Activated CD8-positive, alpha-beta memory T cell treated with anti-CD3 and anti-CD28 coated beads, Interleukin-2, amount 50 U/mL, for 1 hour (primary cell): ENCODE measurements around the gene CHAF1B.
"Not testable (repeated sequence)": the region's sequence is repeated elsewhere in the genome, so short reads cannot be mapped to it uniquely, and the experiment has no call there.

ENCODE experiments used
- DNase-seq: peaks from one replicate; pipeline ENCODE4 v3.0.0-alpha.2; 2020; ENCODE audit errors: extremely low read depth

Gene CHAF1B

DNA sequence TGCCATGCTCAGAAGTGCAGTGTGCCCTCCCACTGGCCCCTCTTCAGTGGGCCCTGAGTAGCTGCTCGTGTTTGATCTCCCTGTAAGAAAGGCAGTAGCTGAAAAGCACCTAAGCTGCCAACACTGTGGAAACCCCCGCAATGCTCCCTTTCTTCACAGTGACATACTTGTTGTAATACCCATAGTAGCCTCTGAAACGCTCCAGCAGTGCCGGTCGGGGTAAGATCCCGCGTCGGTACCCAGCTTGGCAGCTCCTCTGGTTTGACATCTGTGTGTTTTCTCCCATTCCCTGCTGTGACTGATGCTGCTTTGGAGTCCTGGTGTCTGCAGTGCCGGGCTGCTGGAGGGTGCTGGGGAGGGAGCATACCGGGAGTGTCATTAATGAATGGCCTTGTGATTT, 3.6 kb downstream of the CHAF1B start:
- DNase-seq, result no peak

- not testable (repeated sequence) for DNase-seq
Observed at GRCh38 chr21:36391649-36392048, 6.5 kb downstream of the CHAF1B start.

DNA sequence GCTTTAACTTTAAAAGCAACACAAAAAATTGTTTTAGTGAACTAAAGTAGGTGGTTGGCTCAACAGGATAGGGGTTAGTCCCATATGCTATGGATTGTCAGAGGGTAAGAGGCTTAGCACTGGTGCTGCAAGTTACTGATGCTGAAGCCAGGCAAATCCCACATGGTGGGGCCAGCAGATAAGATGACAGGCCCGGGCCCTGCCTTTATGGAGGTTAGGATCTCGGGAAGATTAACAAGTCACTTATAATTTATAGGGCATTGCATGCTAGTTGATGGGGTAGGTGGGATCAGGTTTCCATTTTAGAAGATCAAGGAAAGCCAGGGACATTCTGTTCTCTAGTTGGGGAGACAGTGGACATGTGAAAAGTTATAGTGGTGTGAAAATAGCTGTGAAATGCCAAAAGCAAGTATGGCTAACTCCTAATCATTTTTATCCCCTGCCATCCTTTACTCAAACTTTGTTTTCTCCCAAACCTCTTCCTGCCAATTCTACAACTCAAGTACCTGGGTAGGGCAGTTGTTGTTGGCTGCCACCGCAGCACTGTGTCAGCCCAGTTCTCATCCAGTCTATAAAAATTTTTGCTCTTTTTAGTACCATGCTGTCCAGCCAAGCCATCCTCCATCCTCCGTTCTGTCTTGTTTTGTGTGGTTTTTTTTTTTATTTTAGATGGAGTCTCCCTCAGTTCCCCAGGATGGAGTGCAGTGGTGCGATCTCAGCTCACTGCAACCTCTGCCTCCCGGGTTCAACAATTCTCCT, 10.3 kb downstream of the CHAF1B start:
- DNase-seq, result no peak

DNA sequence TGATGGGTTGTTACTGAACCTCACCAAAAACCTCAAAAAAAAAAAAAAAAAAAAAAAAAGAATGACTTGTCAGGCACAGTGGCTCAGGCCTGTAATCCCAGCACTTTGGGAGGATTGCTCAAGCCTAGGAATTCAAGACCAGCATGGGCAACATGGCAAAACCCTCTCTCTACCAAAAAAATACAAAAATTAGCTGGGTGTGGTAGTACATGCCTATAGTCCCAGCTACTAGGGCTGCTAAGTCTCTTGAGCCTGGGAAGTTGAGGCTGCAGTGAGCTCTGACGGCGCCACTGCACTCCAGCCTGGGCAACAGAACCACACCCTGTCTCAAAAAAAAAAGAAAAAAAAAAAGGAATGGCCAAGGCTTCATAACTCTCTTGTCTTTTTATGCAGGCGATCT, 11.1 kb downstream of the CHAF1B start:
- DNase-seq, result no peak

DNA sequence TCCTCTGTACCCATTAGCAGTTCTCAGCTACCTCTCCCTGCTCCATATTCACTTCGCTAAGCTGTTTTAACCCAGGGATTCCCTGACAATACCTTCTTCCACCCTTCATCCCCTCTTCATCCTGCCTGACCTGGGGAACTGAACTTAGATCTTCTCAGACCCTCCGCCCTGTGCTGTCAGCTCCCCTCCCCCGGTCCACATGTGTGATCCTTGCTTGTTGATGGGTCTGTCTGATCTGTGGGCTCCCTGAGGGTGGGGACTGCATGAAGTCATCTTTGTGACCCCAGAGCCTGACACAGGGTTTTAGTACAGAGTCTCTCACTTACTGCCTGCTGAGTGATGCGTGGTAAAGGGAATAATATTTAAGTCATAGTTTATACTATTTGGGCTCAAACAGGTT, 11.8 kb downstream of the CHAF1B start:
- DNase-seq, result no peak

DNA sequence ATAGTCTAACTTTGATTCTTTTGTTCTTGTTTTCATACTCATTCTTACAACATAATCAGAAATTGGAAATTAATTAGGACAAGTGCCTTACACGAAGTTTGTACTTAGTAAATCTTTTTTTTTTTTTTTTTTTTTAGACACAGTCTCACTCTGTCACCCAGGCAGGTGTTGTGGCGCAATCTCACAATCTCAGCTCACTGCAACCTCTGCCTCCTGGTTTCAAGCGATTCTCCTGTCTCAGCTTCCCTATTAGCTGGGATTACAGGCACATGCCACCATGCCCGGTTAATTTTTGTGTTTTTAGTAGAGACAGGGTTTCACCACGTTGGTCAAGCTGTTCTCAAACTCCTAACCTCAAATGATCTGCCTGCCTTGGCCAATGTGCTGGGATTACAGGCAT, 12.4 kb downstream of the CHAF1B start:
- no peak for DNase-seq

DNA sequence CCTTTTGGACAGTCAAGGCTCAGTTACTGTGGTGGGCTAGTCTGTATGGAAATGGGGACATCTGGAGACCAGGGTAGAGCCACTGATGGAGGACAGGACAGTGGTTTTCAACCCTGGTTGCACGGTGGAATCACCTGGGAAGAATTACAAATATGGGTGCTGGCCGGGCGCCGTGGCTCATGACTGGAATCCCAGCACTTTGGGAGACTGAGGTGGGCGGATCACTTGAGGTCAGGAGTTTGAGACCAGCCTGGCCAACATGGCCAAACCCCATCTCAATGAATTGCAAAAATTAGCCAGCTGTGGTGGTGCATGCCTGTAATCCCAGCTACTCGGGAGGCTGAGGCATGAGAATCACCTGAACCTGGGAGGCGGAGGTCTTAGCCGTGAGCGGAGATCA, 14.5 kb downstream of the CHAF1B start:
- DNase-seq, result not testable (repeated sequence)

- DNase-seq, result no peak
Observed at GRCh38 chr21:36400719-36401118, 15.5 kb downstream of the CHAF1B start.

DNA sequence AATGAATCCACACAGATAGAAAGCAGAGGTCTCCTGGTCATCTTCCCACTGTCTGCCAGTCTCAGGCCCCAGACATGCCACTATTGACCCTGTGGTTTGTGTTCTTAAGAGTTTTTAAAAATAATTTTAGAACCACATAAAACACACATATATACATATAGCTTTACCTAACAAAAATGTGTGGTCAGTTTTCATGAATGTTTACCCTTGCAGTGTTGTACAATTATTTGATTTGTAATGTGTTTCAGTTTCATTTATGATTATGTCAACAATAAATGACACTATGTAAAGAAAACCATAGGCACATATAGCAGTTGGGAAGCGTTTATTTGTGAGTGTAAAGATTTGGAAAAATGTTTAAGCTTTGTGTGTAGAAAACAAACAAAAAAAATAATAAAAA, 17.1 kb downstream of the CHAF1B start:
- DNase-seq, result no peak

DNA sequence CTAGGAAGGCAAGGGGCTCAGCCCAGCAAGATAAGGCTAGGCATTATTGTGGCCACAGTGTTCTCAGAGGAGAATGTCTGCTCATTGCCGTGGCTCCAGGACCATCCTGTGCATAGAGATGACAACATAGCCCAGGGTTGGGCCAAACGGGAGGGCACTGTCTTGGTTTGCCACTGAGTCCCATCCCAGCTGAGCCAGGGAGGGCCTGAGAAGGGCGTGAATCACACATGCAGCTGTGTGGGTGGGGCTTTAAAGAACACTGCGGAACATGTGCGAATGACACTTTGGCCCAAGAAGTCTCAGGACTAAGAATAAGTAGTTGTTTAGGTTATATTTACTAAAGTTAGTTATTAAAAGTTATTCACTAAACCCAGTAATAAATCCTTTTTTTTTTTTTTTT, 18.5 kb downstream of the CHAF1B start:
- no peak for DNase-seq

DNA sequence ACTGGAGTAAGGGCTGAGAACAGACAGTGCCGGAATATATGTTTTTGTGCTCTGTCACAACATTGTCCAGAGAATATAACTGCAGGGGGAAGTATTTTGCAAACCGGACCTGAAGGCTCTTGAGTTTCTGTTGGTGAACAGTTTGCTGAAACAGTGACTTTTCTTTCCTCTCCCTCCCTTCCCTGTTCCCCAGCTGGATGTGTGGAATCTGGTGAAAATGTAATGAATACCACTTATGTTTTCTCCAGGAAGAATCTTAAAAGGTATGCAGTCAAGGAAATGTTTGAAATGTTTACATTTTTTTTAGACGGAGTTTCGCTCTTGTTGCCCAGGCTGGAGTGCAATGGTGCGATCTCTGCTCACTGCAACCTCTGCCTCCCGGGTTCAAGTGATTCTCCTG, 23.4 kb downstream of the CHAF1B start:
- no peak for DNase-seq

GRCh38 chr21:36411301-36411700, 26.1 kb downstream of the CHAF1B start:
- DNase-seq, result no peak

DNA sequence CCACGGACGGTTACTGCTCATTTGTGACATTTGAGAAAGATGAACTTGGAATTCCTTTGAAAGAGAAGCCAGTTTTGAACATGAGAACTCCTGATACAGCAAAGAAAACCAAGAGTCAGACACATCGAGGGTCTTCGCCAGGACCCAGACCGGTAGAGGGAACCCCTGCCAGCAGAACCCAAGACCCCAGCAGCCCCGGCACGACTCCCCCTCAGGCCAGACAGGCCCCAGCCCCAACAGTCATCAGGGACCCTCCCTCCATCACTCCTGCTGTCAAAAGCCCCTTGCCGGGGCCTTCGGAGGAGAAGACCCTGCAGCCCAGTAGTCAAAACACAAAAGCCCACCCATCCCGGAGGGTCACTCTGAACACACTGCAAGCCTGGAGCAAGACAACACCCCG, 27.7 kb downstream of the CHAF1B start:
- DNase-seq, result no peak

GRCh38 chr21:36415375-36415774, 30.2 kb downstream of the CHAF1B start:
- DNase-seq, result no peak

DNA sequence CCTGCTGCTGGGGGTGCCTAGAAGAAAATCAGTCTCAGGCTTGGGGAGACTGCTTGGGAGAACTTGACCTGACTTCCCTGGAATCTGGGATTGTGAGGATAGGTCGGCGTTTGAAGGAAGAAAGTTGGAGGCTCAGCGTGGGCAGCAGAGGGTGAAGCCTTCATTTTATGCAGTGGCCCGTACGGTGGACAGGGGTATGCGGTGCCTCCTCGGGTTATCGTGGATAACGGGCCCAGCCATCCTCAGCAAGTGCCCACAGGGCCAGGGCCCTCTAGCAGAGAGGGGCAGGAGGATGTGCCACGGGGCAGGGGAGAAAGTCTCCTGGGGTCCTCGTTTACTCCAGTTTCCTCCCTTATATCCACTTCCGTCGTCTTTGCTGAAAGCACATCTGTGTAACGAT, 34.0 kb downstream of the CHAF1B start:
- DNase-seq, result no peak

- DNase-seq, result no peak
Observed at GRCh38 chr21:36419996-36420395, 34.8 kb downstream of the CHAF1B start.

DNA sequence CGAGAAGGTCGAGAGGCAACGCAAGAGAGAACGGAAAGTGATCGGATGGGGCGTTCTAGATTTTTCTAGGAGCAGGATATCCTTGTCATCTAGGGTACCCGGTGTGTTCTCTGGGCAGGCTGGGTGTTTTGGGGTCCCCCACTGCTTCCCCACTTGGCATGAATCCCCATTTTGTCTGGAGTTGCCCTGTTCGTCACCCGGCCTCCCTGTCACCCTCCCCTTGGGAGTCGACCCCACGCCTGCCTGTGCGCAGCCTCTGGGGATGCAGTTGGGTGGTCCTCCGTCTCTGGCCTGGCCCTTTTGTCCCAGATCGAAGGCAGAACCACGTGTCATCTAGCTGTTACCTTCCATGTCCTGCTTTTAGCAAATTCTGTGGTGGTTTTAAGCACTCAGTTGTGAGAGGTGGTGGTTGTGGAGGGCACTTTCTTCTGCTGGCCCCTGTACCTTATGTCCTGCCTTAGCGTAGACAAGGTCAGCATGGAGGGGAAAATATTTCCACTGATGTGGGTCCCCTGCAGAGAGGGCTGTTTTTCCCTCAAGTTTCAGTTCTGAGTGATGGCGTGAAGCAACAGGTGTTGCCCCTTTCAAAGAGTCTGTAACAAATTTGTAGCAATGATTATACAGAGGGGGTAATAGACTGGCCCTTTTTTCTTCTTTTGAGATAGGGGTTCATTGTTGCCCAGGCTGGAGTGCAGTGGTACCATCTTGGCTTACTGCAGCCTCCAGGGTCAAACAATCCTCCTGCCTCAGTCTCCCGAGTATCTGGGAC, 35.6 kb downstream of the CHAF1B start:
- DNase-seq, result no peak

GRCh38 chr21:36422279-36423098, 37.3 kb downstream of the CHAF1B start:
- no peak for DNase-seq

DNA sequence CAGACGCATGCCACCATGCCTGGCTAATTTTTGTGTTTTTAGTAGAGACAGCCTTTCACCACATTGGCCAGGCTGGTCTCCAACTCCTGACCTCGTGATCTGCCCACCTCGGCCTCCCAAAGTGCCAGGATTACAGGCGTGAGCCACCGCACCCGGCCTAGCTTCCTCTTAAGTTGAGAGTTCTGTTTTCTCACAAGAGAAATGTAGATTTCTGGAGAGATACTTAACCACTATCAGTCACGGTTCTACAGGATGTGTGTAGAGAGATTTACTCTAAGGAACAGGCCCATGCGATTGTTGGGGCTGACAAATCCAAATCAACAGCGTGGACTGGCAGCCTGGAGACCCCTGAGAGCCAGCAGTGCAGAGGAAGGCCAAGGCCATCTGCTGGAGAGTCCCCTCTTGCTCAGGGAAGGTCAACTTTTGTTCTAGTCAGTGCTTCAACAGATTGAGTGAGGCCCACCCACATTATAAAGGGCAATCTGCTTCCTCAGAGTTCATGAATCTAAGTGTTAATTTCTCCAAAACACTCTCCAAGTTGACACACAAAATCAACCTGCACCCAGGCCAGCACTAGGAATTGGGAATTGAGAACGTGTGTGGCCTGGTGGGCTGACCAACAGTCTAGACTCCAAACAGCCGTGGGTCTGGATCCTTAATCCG, 38.7 kb downstream of the CHAF1B start:
- DNase-seq, result no peak

GRCh38 chr21:36424592-36424991, 39.4 kb downstream of the CHAF1B start:
- no peak for DNase-seq

GRCh38 chr21:36425286-36425685, 40.1 kb downstream of the CHAF1B start:
- no peak for DNase-seq

DNA sequence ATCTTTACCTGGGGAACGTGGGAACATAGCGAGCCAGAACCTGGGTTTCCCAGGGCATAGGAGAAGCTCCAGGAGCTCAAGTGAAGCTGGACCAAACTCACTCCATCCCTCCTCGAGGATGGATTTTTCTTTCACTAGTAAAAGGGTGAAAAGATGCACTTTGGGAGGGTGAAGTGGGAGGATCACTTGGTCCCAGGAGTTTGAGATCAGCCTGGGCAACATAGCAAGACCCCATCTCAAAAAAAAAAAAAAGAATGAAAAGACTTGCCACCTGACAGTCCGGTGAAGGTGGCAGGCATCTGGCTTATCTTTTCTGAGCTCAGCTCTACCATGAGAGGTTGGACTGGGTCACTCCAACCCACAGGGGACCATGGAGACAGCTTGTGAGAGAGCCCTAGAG, 42.3 kb downstream of the CHAF1B start:
- no peak for DNase-seq
